GM23338 (cell line): ENCODE data around the gene PPP1R12C. TPM values are rescaled to one million over a fixed set of nuclear protein-coding genes. Genes with fewer than 3 reads are reported as not detected.

Experiments
- ATAC-seq: fragments of 200-7000 bp; cut with Tn5 transposase; 3 replicates; pipeline ENCODE4 v1.9.1; 2020
- DNase-seq: peaks from one replicate; pipeline ENCODE4 v3.0.0-alpha.2; 2015; ENCODE audit warnings: low spot score
- H2AFZ ChIP-seq: fragments of 200-600 bp; sonication (generic); 2 replicates; pipeline ENCODE4 v1.8.0; 2016; ENCODE audit warnings: antibody characterized with exemption, mild to moderate bottlenecking, moderate library complexity
- H3F3A ChIP-seq: fragments of 200-600 bp; sonication (generic); replicated peaks from 2 replicates; pipeline ENCODE4 v1.8.0; 2017; ENCODE audit warnings: antibody characterized with exemption, mixed run types, low read depth
- H3K27ac ChIP-seq: fragments of 200-600 bp; sonication (generic); 2 replicates; pipeline ENCODE4 v1.6.1; 2016; ENCODE audit warnings: low read depth
- H3K27me3 ChIP-seq: fragments of 200-600 bp; sonication (generic); 2 replicates; pipeline ENCODE4 v1.8.0; 2016; ENCODE audit warnings: mild to moderate bottlenecking, mixed run types, moderate library complexity; ENCODE audit not compliant: insufficient read depth
- H3K36me3 ChIP-seq: fragments of 200-600 bp; sonication (generic); 2 replicates; pipeline ENCODE4 v1.8.0; 2016; ENCODE audit warnings: mild to moderate bottlenecking; ENCODE audit not compliant: insufficient read depth
- H3K4me1 ChIP-seq: fragments of 200-600 bp; sonication (generic); 2 replicates; pipeline ENCODE4 v1.8.0; 2016; ENCODE audit warnings: mild to moderate bottlenecking, moderate library complexity; ENCODE audit not compliant: insufficient read depth
- H3K4me2 ChIP-seq: fragments of 200-600 bp; sonication (generic); 2 replicates; pipeline ENCODE4 v1.7.1; 2017; ENCODE audit warnings: mixed run types
- H3K4me3 ChIP-seq: fragments of 200-600 bp; sonication (generic); 2 replicates; pipeline ENCODE4 v1.6.1; 2016; ENCODE audit warnings: mixed run types
- H3K79me2 ChIP-seq: fragments of 200-600 bp; sonication (generic); replicated peaks from 2 replicates; pipeline ENCODE4 v1.8.0; 2017; ENCODE audit warnings: mild to moderate bottlenecking; ENCODE audit not compliant: insufficient read depth
- H3K9me2 ChIP-seq: fragments of 200-600 bp; sonication (generic); 2 replicates; pipeline ENCODE4 v1.8.0; 2017; ENCODE audit not compliant: insufficient read depth
- H4K20me1 ChIP-seq: fragments of 200-600 bp; sonication (generic); replicated peaks from 2 replicates; pipeline ENCODE4 v1.8.0; 2017; ENCODE audit warnings: mild to moderate bottlenecking; ENCODE audit not compliant: insufficient read depth
- H3K27ac Mint-ChIP-seq: 2 replicates; pipeline ENCODE4 v1.8.0; 2020; ENCODE audit warnings: inconsistent platforms, mild to moderate bottlenecking, moderate library complexity, mixed read lengths
- H3K27me3 Mint-ChIP-seq: 3 replicates; pipeline ENCODE4 v1.8.0; 2022; ENCODE audit warnings: low read depth, mild to moderate bottlenecking, moderate library complexity, mixed read lengths, inconsistent platforms; ENCODE audit not compliant: insufficient read depth, poor library complexity
- H3K36me3 Mint-ChIP-seq: 3 replicates; pipeline ENCODE4 v1.8.0; 2021; ENCODE audit warnings: low read depth, mild to moderate bottlenecking, inconsistent platforms, moderate library complexity, mixed read lengths
- H3K4me1 Mint-ChIP-seq: 3 replicates; pipeline ENCODE4 v1.8.0; 2020; ENCODE audit warnings: mild to moderate bottlenecking, inconsistent platforms, mixed read lengths
- H3K4me3 Mint-ChIP-seq: 3 replicates; pipeline ENCODE4 v1.8.0; 2021; ENCODE audit warnings: moderate library complexity, mild to moderate bottlenecking, inconsistent platforms, mixed read lengths
- H3K9me3 Mint-ChIP-seq: 3 replicates; pipeline ENCODE4 v1.8.0; 2020; ENCODE audit warnings: moderate library complexity, mild to moderate bottlenecking, inconsistent platforms, mixed read lengths
- CREB1 ChIP-seq: fragments of 250-450 bp; sonication (Bioruptor Pico); IDR thresholded peaks from 2 replicates; pipeline ENCODE4 v1.5.0; 2020; ENCODE audit warnings: low read depth, mild to moderate bottlenecking, moderate library complexity
- EZH2 ChIP-seq: fragments of 200-600 bp; sonication (generic); IDR thresholded peaks from one replicate; pipeline ENCODE4 v1.8.0; 2017; ENCODE audit warnings: antibody characterized with exemption, mild to moderate bottlenecking, low read depth; ENCODE audit not compliant: unreplicated experiment
- EZH2phosphoT487 ChIP-seq: fragments of 200-600 bp; sonication (generic); IDR thresholded peaks from one replicate; pipeline ENCODE4 v1.8.1; 2018; ENCODE audit warnings: antibody characterized with exemption; ENCODE audit not compliant: unreplicated experiment
- JUNB ChIP-seq: IDR thresholded peaks from one replicate; pipeline ENCODE4 v1.6.1; 2016; ENCODE audit warnings: antibody characterized with exemption; ENCODE audit not compliant: unreplicated experiment
- NANOG ChIP-seq: IDR thresholded peaks from 2 replicates; pipeline ENCODE4 v1.6.1; 2016; ENCODE audit warnings: antibody characterized with exemption, borderline replicate concordance
- POLR2AphosphoS5 ChIP-seq: IDR thresholded peaks from 2 replicates; pipeline ENCODE4 v1.6.1; 2016; ENCODE audit warnings: antibody characterized with exemption, low read depth
- STAT1 ChIP-seq: IDR thresholded peaks from one replicate; pipeline ENCODE4 v1.6.1; 2016; ENCODE audit warnings: antibody characterized with exemption; ENCODE audit not compliant: unreplicated experiment
- ZNF114 ChIP-seq: fragments of 250-450 bp; sonication (Bioruptor Pico); IDR thresholded peaks from 2 replicates; pipeline ENCODE4 v1.5.0; 2020; ENCODE audit warnings: mild to moderate bottlenecking, moderate library complexity
- ZNF331 ChIP-seq: fragments of 250-450 bp; sonication (Bioruptor Pico); IDR thresholded peaks from 2 replicates; pipeline ENCODE4 v1.5.0; 2020; ENCODE audit warnings: low read depth, mild to moderate bottlenecking, moderate library complexity
- polyA plus RNA-seq: library from polyadenylated mRNA; unstranded; fragments of >200 nt; fragmentation: Nextera tagmentation; extraction: Ambion mirVana; gene quantifications from 2 replicates; pipeline ENCODE4 v1.2.1, GENCODE V29; 2016
- total RNA-seq: library from RNA; depleted of rRNA; stranded (reverse); fragments of >200 nt; shearing (Covaris generic); gene quantifications from 2 replicates; pipeline ENCODE4 v1.2.3, GENCODE V29; 2014
- TF ChIP-seq, protein P1 (sequence below): IDR thresholded peaks from one replicate; pipeline ENCODE4 v1.6.1; 2018; ENCODE audit warnings: antibody characterized with exemption; ENCODE audit not compliant: unreplicated experiment
- TF ChIP-seq, protein P2 (sequence below), 2 experiments: fragments of 200-600 bp in 1 of 2; sonication (generic) in 1 of 2; conservative IDR thresholded peaks; 2 replicates each; pipeline versions ENCODE4 v1.5.1 to v1.6.1; 2016 to 2017; ENCODE audit warnings: antibody characterized with exemption in 2 of 2, low read depth in 2 of 2, mild to moderate bottlenecking in 2 of 2, moderate library complexity in 1 of 2
- TF ChIP-seq, protein P3 (sequence below): fragments of 250-450 bp; sonication (Bioruptor Pico); IDR thresholded peaks from 2 replicates; pipeline ENCODE4 v1.5.0; 2020; ENCODE audit warnings: mild to moderate bottlenecking, moderate library complexity
- TF ChIP-seq, protein P4 (sequence below): IDR thresholded peaks from 2 replicates; pipeline ENCODE4 v1.6.1; 2016; ENCODE audit warnings: antibody characterized with exemption

PPP1R12C gene
- total and polyA plus RNA-seq, 2 experiments from 2014 or later: 33.2 to 83.9 TPM

DNA sequence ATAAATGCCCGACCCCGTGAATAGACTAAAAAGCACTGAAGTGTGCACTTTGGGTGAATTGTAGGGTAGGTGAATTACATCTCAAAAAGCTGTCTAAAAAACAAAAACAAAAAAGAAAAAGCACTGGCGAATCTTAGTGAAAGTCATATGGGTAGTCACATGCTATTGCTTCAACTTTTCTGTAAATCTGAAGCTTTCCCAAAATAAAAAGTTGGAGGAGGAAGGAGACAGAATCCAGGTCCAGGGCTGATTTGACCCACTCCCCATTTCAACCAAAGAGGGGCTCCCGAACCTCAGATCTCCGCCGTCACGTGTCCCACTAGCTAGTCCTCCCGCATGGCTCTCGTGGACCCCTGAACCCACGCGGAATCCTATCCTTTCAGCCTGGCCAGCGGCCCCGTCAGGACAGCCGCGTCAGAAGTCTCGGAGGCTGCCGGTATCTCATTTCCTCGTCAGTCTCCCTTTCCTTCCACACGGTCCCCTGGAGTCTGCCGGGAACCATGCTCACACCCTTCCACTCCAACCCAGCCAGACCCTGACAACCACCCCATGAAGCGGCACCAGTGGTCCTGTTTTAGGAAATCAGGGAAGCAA is 6.1 kb downstream of the PPP1R12C start:
- Histone ChIP-seq H4K20me1 (peaks cover 32% of the 10 kb centered on the region), H3K4me1 (peaks cover 21% of the 10 kb centered on the region; the same call in 1 of the 2 replicates), H3K79me2 (peaks cover 35% of the 10 kb centered on the region), H3K4me3 (no peak overlapping the region), H3K36me3 (no peaks in the 10 kb centered on the region), H3K4me2 (no peak overlapping the region), H3F3A (no peaks in the 10 kb centered on the region; the same call in 1 of the 2 replicates), H3K27me3 (no peaks in the 10 kb centered on the region), H2AFZ (no peak overlapping the region), H3K27ac (no peak overlapping the region), H3K9me2 (no peaks in the 10 kb centered on the region)
- no peaks in the 10 kb centered on the region; the same call in 2 of the 3 replicates for H3K9me3 Mint-ChIP-seq
- H3K27me3 Mint-ChIP-seq: peaks cover 3% of the 10 kb centered on the region
- no peak for ATAC-seq
- peaks cover 13% of the 10 kb centered on the region; the same call in 2 of the 3 replicates for H3K36me3 Mint-ChIP-seq
- TF ChIP-seq CREB1 (no peak), EZH2phosphoT487 (no peak), ZNF331 (CRISPR knock-in tag) (no peak), EZH2 (no peak), JUNB (no peak), ZNF114 (CRISPR knock-in tag) (no peak), STAT1 (no peak), POLR2AphosphoS5 (no peak), NANOG (no peak)
- TF ChIP-seq, protein P1, sequence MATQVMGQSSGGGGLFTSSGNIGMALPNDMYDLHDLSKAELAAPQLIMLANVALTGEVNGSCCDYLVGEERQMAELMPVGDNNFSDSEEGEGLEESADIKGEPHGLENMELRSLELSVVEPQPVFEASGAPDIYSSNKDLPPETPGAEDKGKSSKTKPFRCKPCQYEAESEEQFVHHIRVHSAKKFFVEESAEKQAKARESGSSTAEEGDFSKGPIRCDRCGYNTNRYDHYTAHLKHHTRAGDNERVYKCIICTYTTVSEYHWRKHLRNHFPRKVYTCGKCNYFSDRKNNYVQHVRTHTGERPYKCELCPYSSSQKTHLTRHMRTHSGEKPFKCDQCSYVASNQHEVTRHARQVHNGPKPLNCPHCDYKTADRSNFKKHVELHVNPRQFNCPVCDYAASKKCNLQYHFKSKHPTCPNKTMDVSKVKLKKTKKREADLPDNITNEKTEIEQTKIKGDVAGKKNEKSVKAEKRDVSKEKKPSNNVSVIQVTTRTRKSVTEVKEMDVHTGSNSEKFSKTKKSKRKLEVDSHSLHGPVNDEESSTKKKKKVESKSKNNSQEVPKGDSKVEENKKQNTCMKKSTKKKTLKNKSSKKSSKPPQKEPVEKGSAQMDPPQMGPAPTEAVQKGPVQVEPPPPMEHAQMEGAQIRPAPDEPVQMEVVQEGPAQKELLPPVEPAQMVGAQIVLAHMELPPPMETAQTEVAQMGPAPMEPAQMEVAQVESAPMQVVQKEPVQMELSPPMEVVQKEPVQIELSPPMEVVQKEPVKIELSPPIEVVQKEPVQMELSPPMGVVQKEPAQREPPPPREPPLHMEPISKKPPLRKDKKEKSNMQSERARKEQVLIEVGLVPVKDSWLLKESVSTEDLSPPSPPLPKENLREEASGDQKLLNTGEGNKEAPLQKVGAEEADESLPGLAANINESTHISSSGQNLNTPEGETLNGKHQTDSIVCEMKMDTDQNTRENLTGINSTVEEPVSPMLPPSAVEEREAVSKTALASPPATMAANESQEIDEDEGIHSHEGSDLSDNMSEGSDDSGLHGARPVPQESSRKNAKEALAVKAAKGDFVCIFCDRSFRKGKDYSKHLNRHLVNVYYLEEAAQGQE: no peak
- TF ChIP-seq, protein P2, sequence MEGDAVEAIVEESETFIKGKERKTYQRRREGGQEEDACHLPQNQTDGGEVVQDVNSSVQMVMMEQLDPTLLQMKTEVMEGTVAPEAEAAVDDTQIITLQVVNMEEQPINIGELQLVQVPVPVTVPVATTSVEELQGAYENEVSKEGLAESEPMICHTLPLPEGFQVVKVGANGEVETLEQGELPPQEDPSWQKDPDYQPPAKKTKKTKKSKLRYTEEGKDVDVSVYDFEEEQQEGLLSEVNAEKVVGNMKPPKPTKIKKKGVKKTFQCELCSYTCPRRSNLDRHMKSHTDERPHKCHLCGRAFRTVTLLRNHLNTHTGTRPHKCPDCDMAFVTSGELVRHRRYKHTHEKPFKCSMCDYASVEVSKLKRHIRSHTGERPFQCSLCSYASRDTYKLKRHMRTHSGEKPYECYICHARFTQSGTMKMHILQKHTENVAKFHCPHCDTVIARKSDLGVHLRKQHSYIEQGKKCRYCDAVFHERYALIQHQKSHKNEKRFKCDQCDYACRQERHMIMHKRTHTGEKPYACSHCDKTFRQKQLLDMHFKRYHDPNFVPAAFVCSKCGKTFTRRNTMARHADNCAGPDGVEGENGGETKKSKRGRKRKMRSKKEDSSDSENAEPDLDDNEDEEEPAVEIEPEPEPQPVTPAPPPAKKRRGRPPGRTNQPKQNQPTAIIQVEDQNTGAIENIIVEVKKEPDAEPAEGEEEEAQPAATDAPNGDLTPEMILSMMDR (conservative IDR thresholded peaks at IDR 0.05; ENCODE audit: low read depth in 2 of 2): no peak
- TF ChIP-seq, protein P3, sequence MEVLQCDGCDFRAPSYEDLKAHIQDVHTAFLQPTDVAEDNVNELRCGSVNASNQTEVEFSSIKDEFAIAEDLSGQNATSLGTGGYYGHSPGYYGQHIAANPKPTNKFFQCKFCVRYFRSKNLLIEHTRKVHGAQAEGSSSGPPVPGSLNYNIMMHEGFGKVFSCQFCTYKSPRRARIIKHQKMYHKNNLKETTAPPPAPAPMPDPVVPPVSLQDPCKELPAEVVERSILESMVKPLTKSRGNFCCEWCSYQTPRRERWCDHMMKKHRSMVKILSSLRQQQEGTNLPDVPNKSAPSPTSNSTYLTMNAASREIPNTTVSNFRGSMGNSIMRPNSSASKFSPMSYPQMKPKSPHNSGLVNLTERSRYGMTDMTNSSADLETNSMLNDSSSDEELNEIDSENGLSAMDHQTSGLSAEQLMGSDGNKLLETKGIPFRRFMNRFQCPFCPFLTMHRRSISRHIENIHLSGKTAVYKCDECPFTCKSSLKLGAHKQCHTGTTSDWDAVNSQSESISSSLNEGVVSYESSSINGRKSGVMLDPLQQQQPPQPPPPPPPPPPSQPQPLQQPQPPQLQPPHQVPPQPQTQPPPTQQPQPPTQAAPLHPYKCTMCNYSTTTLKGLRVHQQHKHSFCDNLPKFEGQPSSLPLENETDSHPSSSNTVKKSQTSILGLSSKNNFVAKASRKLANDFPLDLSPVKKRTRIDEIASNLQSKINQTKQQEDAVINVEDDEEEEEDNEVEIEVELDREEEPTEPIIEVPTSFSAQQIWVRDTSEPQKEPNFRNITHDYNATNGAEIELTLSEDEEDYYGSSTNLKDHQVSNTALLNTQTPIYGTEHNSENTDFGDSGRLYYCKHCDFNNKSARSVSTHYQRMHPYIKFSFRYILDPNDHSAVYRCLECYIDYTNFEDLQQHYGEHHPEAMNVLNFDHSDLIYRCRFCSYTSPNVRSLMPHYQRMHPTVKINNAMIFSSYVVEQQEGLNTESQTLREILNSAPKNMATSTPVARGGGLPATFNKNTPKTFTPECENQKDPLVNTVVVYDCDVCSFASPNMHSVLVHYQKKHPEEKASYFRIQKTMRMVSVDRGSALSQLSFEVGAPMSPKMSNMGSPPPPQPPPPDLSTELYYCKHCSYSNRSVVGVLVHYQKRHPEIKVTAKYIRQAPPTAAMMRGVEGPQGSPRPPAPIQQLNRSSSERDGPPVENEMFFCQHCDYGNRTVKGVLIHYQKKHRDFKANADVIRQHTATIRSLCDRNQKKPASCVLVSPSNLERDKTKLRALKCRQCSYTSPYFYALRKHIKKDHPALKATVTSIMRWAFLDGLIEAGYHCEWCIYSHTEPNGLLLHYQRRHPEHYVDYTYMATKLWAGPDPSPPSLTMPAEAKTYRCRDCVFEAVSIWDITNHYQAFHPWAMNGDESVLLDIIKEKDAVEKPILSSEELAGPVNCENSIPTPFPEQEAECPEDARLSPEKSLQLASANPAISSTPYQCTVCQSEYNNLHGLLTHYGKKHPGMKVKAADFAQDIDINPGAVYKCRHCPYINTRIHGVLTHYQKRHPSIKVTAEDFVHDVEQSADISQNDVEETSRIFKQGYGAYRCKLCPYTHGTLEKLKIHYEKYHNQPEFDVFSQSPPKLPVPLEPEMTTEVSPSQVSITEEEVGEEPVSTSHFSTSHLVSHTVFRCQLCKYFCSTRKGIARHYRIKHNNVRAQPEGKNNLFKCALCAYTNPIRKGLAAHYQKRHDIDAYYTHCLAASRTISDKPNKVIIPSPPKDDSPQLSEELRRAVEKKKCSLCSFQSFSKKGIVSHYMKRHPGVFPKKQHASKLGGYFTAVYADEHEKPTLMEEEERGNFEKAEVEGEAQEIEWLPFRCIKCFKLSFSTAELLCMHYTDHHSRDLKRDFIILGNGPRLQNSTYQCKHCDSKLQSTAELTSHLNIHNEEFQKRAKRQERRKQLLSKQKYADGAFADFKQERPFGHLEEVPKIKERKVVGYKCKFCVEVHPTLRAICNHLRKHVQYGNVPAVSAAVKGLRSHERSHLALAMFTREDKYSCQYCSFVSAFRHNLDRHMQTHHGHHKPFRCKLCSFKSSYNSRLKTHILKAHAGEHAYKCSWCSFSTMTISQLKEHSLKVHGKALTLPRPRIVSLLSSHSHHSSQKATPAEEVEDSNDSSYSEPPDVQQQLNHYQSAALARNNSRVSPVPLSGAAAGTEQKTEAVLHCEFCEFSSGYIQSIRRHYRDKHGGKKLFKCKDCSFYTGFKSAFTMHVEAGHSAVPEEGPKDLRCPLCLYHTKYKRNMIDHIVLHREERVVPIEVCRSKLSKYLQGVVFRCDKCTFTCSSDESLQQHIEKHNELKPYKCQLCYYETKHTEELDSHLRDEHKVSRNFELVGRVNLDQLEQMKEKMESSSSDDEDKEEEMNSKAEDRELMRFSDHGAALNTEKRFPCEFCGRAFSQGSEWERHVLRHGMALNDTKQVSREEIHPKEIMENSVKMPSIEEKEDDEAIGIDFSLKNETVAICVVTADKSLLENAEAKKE (CRISPR knock-in tag): no peak
- TF ChIP-seq, protein P4, sequence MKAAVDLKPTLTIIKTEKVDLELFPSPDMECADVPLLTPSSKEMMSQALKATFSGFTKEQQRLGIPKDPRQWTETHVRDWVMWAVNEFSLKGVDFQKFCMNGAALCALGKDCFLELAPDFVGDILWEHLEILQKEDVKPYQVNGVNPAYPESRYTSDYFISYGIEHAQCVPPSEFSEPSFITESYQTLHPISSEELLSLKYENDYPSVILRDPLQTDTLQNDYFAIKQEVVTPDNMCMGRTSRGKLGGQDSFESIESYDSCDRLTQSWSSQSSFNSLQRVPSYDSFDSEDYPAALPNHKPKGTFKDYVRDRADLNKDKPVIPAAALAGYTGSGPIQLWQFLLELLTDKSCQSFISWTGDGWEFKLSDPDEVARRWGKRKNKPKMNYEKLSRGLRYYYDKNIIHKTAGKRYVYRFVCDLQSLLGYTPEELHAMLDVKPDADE: no peak
- H3K4me3 Mint-ChIP-seq: no peak overlapping the region
- H3K27ac Mint-ChIP-seq: no peak overlapping the region; the same call in 1 of the 2 replicates
- H3K4me1 Mint-ChIP-seq: peaks cover 25% of the 10 kb centered on the region
- no peak for DNase-seq
